ENCODE measurements around the gene MKNK1. TPM values are rescaled to one million over a fixed set of nuclear protein-coding genes. Genes with fewer than 3 reads are reported as not detected.

The MKNK1 gene
- total and polyA plus RNA-seq, 2 of the 4 experiments (the other 2 are of a cell fraction) = 14.3 to 35.2 TPM

GRCh38 chr1:46554236-46554596 lies 49.9 kb downstream of the MKNK1 start:
- no peak for DNase-seq
- H3K36me3 ChIP-seq (ENCODE audit: control insufficient read depth, insufficient read depth, low read length) = peaks cover 7% of the 10 kb centered on the region; the same call in 1 of the 2 replicates

More at GRCh38 chr1:46554236-46554596, 49.9 kb downstream of the MKNK1 start:
- no peak overlapping the region for H2BK120ac ChIP-seq (ENCODE audit: low read depth, low read length)
- in situ Hi-C loops (cut with MboI; ENCODE audit: low sequenced_read_pairs) = no loop called here
- no peak overlapping the region for H3K56ac ChIP-seq (ENCODE audit: extremely low read depth, insufficient read depth, low read length)
- ChIA-PET POLR2A (ENCODE audit: unreplicated experiment) (no interaction called here), CTCF (no interaction called here)
- H2BK5ac ChIP-seq (ENCODE audit: low read depth, low read length, poor library complexity, severe bottlenecking) = no peak overlapping the region
- no peak overlapping the region for H3K23ac ChIP-seq (ENCODE audit: low read depth, low read length)
- H2AK5ac ChIP-seq (ENCODE audit: low read depth, low read length) = no peak overlapping the region
- no CpG with 5 or more reads among the region's 6 CpGs for WGBS, 2 experiments (ENCODE audit: extremely low coverage in 2 of 2, insufficient read length in 1 of 2)
- dilution Hi-C loops (cut with HindIII; ENCODE audit: low sequenced_read_pairs, unreplicated experiment) = no loop called here
- no peak overlapping the region for H3K9ac ChIP-seq (ENCODE audit: low read depth, low read length)
- no peaks in the 10 kb centered on the region for H4K20me1 ChIP-seq (ENCODE audit: insufficient read depth, low read length)
- no peak overlapping the region for H3K4ac ChIP-seq (ENCODE audit: low read depth, low read length)
- no peak overlapping the region for H3K27ac ChIP-seq (ENCODE audit: insufficient read depth, low read length)
- H3K4me1 ChIP-seq (ENCODE audit: control insufficient read depth, insufficient read depth, low read length) = no peaks in the 10 kb centered on the region
- no peak overlapping the region for H3K18ac ChIP-seq (ENCODE audit: low read depth, low read length)
- H2BK15ac ChIP-seq (ENCODE audit: low read depth, low read length) = no peak overlapping the region
- H4K5ac ChIP-seq (ENCODE audit: low read depth, low read length) = no peak overlapping the region
- H2AK9ac ChIP-seq (replicated peaks; ENCODE audit: low read depth, low read length, poor library complexity) = no peak overlapping the region
- H2BK20ac ChIP-seq (ENCODE audit: low read depth, low read length) = no peak overlapping the region
- H3K9me3 ChIP-seq (ENCODE audit: control insufficient read depth, insufficient read depth, low read length) = no peaks in the 10 kb centered on the region
- no peak overlapping the region for H2AFZ ChIP-seq (replicated peaks; ENCODE audit: low read length, poor library complexity)
- no peak for ATAC-seq (ENCODE audit: low read depth)
- intact Hi-C loops (cut with micrococcal nuclease) = no loop called here
- H3K14ac ChIP-seq (replicated peaks; ENCODE audit: low read depth, low read length) = no peak overlapping the region
- no peak overlapping the region for H4K8ac ChIP-seq (ENCODE audit: low read depth in 2 of 2, low read length in 2 of 2)
- H4K91ac ChIP-seq (ENCODE audit: insufficient read depth, low read depth, low read length) = no peak overlapping the region
- no TSS peak for BruUV-seq (replicated peaks)
- H3K27me3 ChIP-seq (ENCODE audit: control insufficient read depth, insufficient read depth, low read length) = peaks cover 31% of the 10 kb centered on the region
- H3K4me2 ChIP-seq (ENCODE audit: low read depth, low read length) = no peak overlapping the region
- TF ChIP-seq CHD1 (IDR thresholded peaks at IDR 0.05; ENCODE audit: low read depth, low read length) = no peak
- no peak for TF ChIP-seq RCOR1 (IDR thresholded peaks at IDR 0.05; ENCODE audit: insufficient replicate concordance, low read length)
- no peak for TF ChIP-seq NFE2L2 (IDR thresholded peaks at IDR 0.05; ENCODE audit: low read depth, low read length)
- TF ChIP-seq BHLHE40 (IDR thresholded peaks at IDR 0.05; ENCODE audit: low read depth, low read length) = no peak
- TF ChIP-seq ELK1 (IDR thresholded peaks at IDR 0.05; ENCODE audit: borderline replicate concordance, low read depth, low read length) = no peak
- TF ChIP-seq, protein P1, sequence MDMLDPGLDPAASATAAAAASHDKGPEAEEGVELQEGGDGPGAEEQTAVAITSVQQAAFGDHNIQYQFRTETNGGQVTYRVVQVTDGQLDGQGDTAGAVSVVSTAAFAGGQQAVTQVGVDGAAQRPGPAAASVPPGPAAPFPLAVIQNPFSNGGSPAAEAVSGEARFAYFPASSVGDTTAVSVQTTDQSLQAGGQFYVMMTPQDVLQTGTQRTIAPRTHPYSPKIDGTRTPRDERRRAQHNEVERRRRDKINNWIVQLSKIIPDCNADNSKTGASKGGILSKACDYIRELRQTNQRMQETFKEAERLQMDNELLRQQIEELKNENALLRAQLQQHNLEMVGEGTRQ (IDR thresholded peaks at IDR 0.05; ENCODE audit: low read depth, low read length) = no peak
- no peak for TF ChIP-seq FOS (IDR thresholded peaks at IDR 0.05; ENCODE audit: low read depth, low read length)
- TF ChIP-seq RAD21 (IDR thresholded peaks at IDR 0.05; ENCODE audit: low read length) = no peak
- TF ChIP-seq, protein P2, sequence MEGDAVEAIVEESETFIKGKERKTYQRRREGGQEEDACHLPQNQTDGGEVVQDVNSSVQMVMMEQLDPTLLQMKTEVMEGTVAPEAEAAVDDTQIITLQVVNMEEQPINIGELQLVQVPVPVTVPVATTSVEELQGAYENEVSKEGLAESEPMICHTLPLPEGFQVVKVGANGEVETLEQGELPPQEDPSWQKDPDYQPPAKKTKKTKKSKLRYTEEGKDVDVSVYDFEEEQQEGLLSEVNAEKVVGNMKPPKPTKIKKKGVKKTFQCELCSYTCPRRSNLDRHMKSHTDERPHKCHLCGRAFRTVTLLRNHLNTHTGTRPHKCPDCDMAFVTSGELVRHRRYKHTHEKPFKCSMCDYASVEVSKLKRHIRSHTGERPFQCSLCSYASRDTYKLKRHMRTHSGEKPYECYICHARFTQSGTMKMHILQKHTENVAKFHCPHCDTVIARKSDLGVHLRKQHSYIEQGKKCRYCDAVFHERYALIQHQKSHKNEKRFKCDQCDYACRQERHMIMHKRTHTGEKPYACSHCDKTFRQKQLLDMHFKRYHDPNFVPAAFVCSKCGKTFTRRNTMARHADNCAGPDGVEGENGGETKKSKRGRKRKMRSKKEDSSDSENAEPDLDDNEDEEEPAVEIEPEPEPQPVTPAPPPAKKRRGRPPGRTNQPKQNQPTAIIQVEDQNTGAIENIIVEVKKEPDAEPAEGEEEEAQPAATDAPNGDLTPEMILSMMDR (conservative IDR thresholded peaks at IDR 0.05; ENCODE audit: low read depth, low read length) = no peak
- TF ChIP-seq MAZ (IDR thresholded peaks at IDR 0.05; ENCODE audit: borderline replicate concordance, low read depth, low read length) = no peak
- no peak for TF ChIP-seq CEBPB (IDR thresholded peaks at IDR 0.05; ENCODE audit: low read depth, low read length)
- no peak for TF ChIP-seq SMC3 (IDR thresholded peaks at IDR 0.05; ENCODE audit: low read depth, low read length)
- TF ChIP-seq MXI1 (IDR thresholded peaks at IDR 0.05; ENCODE audit: borderline replicate concordance, low read depth, low read length) = no peak
- TF ChIP-seq POLR2A (IDR thresholded peaks at IDR 0.05; ENCODE audit: low read depth, low read length) = no peak
- no peak for TF ChIP-seq RFX5 (IDR thresholded peaks at IDR 0.05; ENCODE audit: low read depth, low read length)
- no peak for TF ChIP-seq MAFK (IDR thresholded peaks at IDR 0.05; ENCODE audit: low read depth, low read length)
- no peaks in the 10 kb centered on the region for H3K79me1 ChIP-seq (ENCODE audit: low read depth in 1 of 2, low read length in 2 of 2)
- H3K4me3 ChIP-seq (ENCODE audit: insufficient read depth, low read depth, low read length) = no peak overlapping the region
- H3K9me1 ChIP-seq (ENCODE audit: insufficient read depth, low read length) = no peaks in the 10 kb centered on the region; the same call in 1 of the 2 replicates

Measured in IMR-90 (cell line).